Measurements from ENCODE around the gene P2RX4.

- TF ChIP-seq CTCF (IDR thresholded peaks at IDR 0.05) (no peak), POLR2A (IDR thresholded peaks at IDR 0.05) (no peak)
Observed at GRCh38 chr12:121278169-121279070, 68.5 kb downstream of the P2RX4 start.

Measured in adrenal gland (tissue), 5 donors.